ENCODE measurements around the gene SORCS2.

GRCh38 chr4:7343081-7343655 lies 150.8 kb downstream of the SORCS2 start:
- TF ChIP-seq, protein P1, sequence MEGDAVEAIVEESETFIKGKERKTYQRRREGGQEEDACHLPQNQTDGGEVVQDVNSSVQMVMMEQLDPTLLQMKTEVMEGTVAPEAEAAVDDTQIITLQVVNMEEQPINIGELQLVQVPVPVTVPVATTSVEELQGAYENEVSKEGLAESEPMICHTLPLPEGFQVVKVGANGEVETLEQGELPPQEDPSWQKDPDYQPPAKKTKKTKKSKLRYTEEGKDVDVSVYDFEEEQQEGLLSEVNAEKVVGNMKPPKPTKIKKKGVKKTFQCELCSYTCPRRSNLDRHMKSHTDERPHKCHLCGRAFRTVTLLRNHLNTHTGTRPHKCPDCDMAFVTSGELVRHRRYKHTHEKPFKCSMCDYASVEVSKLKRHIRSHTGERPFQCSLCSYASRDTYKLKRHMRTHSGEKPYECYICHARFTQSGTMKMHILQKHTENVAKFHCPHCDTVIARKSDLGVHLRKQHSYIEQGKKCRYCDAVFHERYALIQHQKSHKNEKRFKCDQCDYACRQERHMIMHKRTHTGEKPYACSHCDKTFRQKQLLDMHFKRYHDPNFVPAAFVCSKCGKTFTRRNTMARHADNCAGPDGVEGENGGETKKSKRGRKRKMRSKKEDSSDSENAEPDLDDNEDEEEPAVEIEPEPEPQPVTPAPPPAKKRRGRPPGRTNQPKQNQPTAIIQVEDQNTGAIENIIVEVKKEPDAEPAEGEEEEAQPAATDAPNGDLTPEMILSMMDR (IDR thresholded peaks at IDR 0.05): no peak
- TF ChIP-seq POLR2AphosphoS5 (IDR thresholded peaks at IDR 0.05) (no peak), EP300 (IDR thresholded peaks at IDR 0.05) (no peak)
